ENCODE data around the gene CAPN13. TPM values are rescaled to one million over a fixed set of nuclear protein-coding genes. Genes with fewer than 3 reads are reported as not detected.

Gene CAPN13
- total RNA-seq, 1 donor from 2014 or later, result not detected

GRCh38 chr2:30765191-30765590 lies 42.1 kb downstream of the CAPN13 start:
- Histone ChIP-seq H3K4me2 (no peak overlapping the region), H3K9me3 (ENCODE audit: low read depth) (no peaks in the 10 kb centered on the region), H3K4me1 (no peaks in the 10 kb centered on the region), H3K9ac (no peak overlapping the region), H2AFZ (replicated peaks) (no peak overlapping the region), H3K79me2 (ENCODE audit: low read depth) (no peaks in the 10 kb centered on the region), H3K4me3 (no peak overlapping the region), H3K27me3 (no peaks in the 10 kb centered on the region), H3K36me3 (no peaks in the 10 kb centered on the region), H4K20me1 (ENCODE audit: low read depth) (no peaks in the 10 kb centered on the region), H3K27ac (no peak overlapping the region), H3F3A (ENCODE audit: low read depth) (no peaks in the 10 kb centered on the region)
- peaks cover 9% of the 10 kb centered on the region for H3K4me1 Mint-ChIP-seq
- DNase-seq (ENCODE audit: low spot score), result no peak
- H3K9me3 Mint-ChIP-seq, result no peaks in the 10 kb centered on the region
- no peak for TF ChIP-seq CTCF (IDR thresholded peaks at IDR 0.05)
- TF ChIP-seq EZH2phosphoT487 (IDR thresholded peaks at IDR 0.05), result no peak
- TF ChIP-seq EZH2 (IDR thresholded peaks at IDR 0.05), result no peak
- peak overlapping the region; percentile 47 for H3K27ac Mint-ChIP-seq
- H3K4me3 Mint-ChIP-seq, result no peak overlapping the region
- no peaks in the 10 kb centered on the region for H3K36me3 Mint-ChIP-seq
- peaks cover 2% of the 10 kb centered on the region for H3K27me3 Mint-ChIP-seq (ENCODE audit: insufficient read depth, low read depth)

DNA sequence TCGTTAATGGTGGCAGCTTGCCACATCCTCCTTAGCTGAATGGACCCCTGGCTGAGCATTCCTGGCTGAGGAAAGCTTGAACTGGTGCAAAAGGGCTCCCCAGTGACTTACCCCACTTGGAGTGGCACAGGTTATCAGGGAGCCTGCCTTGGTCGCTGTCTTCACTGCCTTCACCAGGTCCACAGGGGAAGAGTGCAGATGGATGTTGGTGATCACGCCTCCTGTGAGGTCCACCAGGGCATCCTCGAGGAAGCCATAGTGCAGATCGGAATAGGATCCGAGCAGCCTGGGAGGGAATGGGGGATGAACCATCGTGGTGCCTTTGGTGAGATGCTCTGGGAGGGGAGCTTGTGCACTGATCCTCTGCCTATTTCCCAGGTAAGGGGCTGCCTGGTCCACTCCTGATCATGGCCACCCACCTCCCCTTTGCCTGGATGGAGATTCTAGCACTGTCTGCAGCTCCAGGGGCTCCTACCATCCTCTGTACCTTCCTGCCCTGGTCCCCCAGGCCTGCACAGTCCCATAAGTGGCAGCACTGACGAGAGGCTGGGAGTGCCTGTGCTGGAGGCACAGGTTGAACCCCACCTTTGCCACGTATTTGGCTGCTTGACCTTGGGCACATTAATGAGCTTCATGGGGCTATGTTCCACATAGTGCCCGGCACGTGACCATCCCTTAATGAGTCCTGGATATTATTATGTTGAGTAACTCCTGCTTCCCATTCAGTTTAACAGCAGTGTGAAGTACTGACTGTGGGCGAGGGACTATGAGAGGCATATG lies 43.0 kb downstream of the CAPN13 start:
- Histone ChIP-seq H3K4me2 (no peak overlapping the region), H3K9ac (no peak overlapping the region), H3K27ac (no peak overlapping the region), H3K9me3 (ENCODE audit: low read depth) (no peaks in the 10 kb centered on the region), H2AFZ (replicated peaks) (no peak overlapping the region), H3K4me3 (no peak overlapping the region), H3K36me3 (no peaks in the 10 kb centered on the region), H3K27me3 (no peaks in the 10 kb centered on the region), H4K20me1 (ENCODE audit: low read depth) (no peaks in the 10 kb centered on the region), H3K79me2 (ENCODE audit: low read depth) (no peaks in the 10 kb centered on the region), H3F3A (ENCODE audit: low read depth) (no peaks in the 10 kb centered on the region), H3K4me1 (no peaks in the 10 kb centered on the region)
- peaks cover 6% of the 10 kb centered on the region for H3K27me3 Mint-ChIP-seq (ENCODE audit: insufficient read depth, low read depth)
- TF ChIP-seq EZH2phosphoT487 (IDR thresholded peaks at IDR 0.05), result no peak
- TF ChIP-seq EZH2 (IDR thresholded peaks at IDR 0.05), result no peak
- TF ChIP-seq CTCF (IDR thresholded peaks at IDR 0.05), result no peak
- no peaks in the 10 kb centered on the region for H3K36me3 Mint-ChIP-seq
- H3K27ac Mint-ChIP-seq, result no peak overlapping the region
- DNase-seq (ENCODE audit: low spot score), result no peak
- no peak overlapping the region for H3K4me3 Mint-ChIP-seq
- H3K9me3 Mint-ChIP-seq, result no peaks in the 10 kb centered on the region
- H3K4me1 Mint-ChIP-seq, result peaks cover 9% of the 10 kb centered on the region

GRCh38 chr2:30763151-30763660 lies 44.0 kb downstream of the CAPN13 start:
- no peak overlapping the region for H3K27ac ChIP-seq
- Mint-ChIP-seq H3K36me3 (no peaks in the 10 kb centered on the region), H3K4me1 (peaks cover 6% of the 10 kb centered on the region), H3K27me3 (ENCODE audit: insufficient read depth, low read depth) (peaks cover 6% of the 10 kb centered on the region), H3K27ac (no peak overlapping the region), H3K4me3 (no peak overlapping the region), H3K9me3 (no peaks in the 10 kb centered on the region)
- DNase-seq (ENCODE audit: low spot score), result no peak
- no peaks in the 10 kb centered on the region for H3F3A ChIP-seq (ENCODE audit: low read depth)
- H4K20me1 ChIP-seq (ENCODE audit: low read depth), result no peaks in the 10 kb centered on the region
- H3K9me3 ChIP-seq (ENCODE audit: low read depth), result no peaks in the 10 kb centered on the region
- no peaks in the 10 kb centered on the region for H3K36me3 ChIP-seq
- H2AFZ ChIP-seq (replicated peaks), result no peak overlapping the region
- H3K4me3 ChIP-seq, result no peak overlapping the region
- no peaks in the 10 kb centered on the region for H3K27me3 ChIP-seq
- H3K9ac ChIP-seq, result no peak overlapping the region
- H3K4me1 ChIP-seq, result no peaks in the 10 kb centered on the region
- no peak overlapping the region for H3K4me2 ChIP-seq
- H3K79me2 ChIP-seq (ENCODE audit: low read depth), result no peaks in the 10 kb centered on the region
- TF ChIP-seq EZH2phosphoT487 (IDR thresholded peaks at IDR 0.05), result no peak
- no peak for TF ChIP-seq CTCF (IDR thresholded peaks at IDR 0.05)
- no peak for TF ChIP-seq EZH2 (IDR thresholded peaks at IDR 0.05)
